GM18867 (cell line): ENCODE results near the gene C1orf53.

Experiments
- ATAC-seq: cut with Tn5 transposase; IDR thresholded peaks from one replicate; pipeline ENCODE4 v1.9.1; 2021; ENCODE audit warnings: mild to moderate bottlenecking, moderate library complexity; ENCODE audit not compliant: unreplicated experiment

The C1orf53 gene

GRCh38 chr1:197954718-197955418, 52.4 kb downstream of the C1orf53 start:
- ATAC-seq, result no peak

GRCh38 chr1:197955486-197956394, 53.3 kb downstream of the C1orf53 start:
- no peak for ATAC-seq
